Stimulated activated CD4-positive, alpha-beta T cell treated with anti-CD3 and anti-CD28 coated beads, Interleukin-12 subunit alpha, Interleukin-12 subunit beta, amount 100 ng/mL, for 24 hours (primary cell): ENCODE results near the gene CEP83.

ENCODE experiments used
- DNase-seq, 2 experiments: peaks; one replicate each; pipeline ENCODE4 v3.0.0-alpha.2; 2020; ENCODE audit warnings: low read depth in 2 of 2

CEP83 gene

GRCh38 chr12:94305130-94305957 is 154.3 kb downstream of the CEP83 start:
- peak in 1 of 2 experiments; percentile 16 for DNase-seq

DNA sequence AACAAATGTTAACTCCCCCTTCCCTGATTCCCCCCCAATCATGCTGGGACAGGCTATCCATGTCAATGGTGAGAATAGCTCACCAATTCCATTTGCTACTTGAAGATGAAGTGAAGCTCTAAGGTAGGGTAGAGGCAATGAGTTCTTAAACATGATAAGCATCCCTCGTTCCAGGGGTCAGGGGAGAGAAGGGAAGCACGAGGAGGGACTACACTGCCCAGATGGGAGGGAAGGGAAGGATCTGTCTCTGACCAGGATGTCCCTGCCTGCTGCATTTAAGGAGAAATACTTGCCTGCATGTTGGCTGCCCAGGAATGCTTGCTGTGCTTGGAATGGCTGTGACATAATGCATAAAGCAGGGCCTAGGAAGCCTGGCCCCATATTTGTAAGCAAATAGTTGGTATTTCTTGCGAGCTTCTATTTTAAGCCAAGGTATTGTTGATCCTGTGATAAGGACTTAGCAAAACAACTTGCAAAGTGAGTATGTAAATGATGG is 155.1 kb downstream of the CEP83 start:
- no peak for DNase-seq

GRCh38 chr12:94304012-94304411 is 155.7 kb downstream of the CEP83 start:
- no peak for DNase-seq

DNA sequence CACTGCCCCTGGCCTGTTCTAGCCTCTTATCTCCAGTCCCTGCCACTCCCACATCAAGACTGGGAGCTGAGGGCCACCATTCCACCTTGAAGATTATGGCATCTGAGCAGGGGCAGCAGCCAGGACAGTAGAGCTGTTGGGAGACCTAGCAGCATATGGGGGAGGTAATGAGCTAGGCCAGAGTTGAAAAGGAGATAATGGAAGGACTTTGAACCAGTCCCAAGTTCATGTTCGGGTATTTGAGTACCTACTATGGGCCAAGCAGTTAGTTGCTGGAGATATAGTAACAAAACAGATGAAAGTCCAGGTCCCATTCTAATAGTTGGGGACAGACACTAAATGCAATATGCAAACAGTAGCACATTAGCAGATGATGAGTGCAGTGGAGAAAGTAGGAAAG is 159.8 kb downstream of the CEP83 start:
- DNase-seq = no peak

DNA sequence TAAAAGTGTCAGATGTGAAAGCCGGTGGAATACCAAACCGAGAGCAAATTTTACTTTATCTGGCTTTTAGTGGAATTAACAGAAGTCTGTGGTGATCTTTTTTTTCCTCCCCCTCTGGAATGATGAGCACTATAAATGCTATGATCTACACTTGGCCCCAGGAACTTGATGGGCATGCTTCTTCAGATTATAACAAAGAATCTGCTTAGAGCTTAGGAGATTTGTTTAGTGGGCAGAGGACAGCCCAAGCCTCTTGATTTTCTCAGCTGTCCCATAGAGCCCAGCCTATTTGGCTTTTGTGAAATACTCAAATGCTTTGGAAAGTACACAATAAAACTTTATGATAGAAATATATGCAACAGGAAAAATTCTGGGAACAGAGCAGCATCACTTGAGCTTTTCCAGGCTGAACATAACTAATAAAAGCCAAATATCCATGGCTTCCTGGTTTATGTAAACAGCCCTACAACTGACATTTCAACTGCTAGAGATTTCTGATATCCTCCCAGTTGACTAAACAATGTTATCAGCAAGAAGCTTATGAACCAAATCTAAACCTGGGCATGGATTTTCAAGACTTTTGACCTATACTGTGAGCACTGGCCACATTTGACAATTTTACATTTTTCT is 161.7 kb downstream of the CEP83 start:
- DNase-seq = no peak

- no peak for DNase-seq
These were observed 162.5 kb downstream of the CEP83 start for GRCh38 chr12:94297096-94297699.

DNA sequence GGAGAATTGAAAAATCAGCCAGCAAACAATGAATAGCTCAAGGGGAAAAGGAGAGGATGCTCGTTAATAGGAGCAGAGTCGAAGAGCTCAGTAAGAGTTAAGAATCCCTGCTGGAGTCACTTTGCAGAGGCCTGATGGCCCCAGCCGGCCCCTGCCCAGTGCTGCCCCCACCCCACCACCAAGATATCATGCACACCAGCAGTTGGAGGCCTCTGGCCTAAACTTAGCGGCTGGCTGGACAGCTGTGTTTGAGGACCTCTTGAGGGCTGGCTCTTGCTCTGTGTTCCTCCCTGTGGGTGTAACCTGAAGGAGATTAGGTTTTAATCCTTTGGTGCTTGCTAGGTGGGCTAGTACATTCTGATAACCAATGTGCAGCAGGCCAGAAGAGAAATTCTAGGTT is 169.3 kb downstream of the CEP83 start:
- no peak for DNase-seq

GRCh38 chr12:94289461-94290312 is 170.0 kb downstream of the CEP83 start:
- DNase-seq = no peak

DNA sequence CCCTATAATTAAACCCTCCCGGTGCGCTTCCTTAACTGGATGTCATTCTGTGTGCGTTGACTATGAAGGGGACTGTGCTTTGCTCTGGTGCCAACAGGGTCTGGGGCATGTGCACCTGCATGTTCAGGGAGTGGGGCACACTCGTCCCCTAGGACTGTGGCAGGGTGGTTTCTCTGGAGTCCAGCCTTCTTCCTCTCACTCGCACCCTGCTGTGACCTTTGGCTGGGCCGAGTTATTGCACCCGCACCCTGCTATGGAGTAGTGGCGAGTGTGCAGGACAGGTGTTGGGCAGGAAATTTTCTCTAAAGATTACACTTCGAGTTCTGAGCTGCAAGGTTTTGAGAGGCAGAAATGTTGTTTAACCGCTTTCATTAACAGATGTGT is 172.4 kb downstream of the CEP83 start:
- no peak for DNase-seq

GRCh38 chr12:94286583-94287244 is 173.0 kb downstream of the CEP83 start:
- DNase-seq = no peak

GRCh38 chr12:94285943-94286582 is 173.6 kb downstream of the CEP83 start:
- DNase-seq = no peak

- no peak for DNase-seq
These were observed 174.8 kb downstream of the CEP83 start for GRCh38 chr12:94284859-94285258.

DNA sequence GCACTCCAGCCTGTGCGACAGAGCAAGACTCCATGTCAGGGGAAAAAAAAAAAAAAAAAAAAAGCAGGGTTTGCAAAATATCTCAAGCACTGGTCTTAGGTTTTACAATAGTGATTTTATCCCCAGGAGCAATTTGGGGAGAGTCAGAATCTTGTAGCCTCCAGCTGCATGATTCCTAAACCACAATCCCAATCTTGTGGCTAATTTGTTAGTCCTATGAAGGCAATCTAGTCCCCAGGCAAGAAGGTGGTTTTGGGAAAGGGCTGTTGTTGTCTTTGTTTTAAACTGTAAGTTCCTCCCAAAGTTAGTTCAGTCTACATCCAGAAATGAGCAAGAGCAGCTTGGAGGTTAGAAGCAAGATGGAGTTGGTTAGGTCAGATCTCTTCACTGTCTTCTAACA is 175.6 kb downstream of the CEP83 start:
- DNase-seq = no peak

- DNase-seq = no peak
These were observed 177.0 kb downstream of the CEP83 start for GRCh38 chr12:94282675-94283074.

DNA sequence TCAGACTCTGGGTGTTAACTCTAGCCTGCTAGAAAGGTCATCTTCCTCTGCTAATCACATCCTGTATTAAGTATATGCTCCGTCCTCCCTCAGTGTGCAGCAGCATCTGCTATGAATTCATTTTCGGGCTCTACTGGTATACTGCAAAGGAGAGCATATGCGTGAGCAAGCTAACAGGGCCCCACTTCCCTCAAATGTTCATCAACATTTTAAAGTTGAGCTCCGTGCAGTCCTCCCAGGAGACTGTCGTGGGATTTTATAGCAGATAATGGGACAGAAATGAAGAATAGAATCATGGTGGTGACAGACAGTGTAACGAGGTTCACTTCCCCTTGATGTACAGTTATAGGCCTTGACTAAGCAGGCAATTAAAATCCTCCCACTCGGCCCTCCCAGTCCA is 179.6 kb downstream of the CEP83 start:
- DNase-seq = no peak

GRCh38 chr12:94277426-94278000 is 182.2 kb downstream of the CEP83 start:
- DNase-seq = no peak

DNA sequence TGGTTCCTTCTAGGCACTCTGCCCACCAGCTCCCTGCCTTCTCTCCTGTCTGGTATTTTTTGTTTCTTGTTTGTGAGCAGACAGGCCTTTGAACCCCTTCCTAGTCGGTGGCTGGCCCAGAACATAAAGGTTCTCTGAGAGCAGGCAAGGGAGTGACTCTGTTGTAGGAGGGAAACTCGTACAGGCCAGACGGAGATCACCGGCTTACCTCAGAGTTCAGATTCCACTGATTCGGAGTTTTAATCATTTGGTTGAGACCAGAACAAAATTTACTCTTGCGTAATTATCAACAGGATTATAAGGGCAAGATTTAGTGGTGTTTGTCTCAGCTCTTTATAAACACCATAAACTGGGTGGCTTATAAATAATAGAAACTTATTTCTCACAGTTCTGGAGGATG is 182.9 kb downstream of the CEP83 start:
- no peak for DNase-seq

DNA sequence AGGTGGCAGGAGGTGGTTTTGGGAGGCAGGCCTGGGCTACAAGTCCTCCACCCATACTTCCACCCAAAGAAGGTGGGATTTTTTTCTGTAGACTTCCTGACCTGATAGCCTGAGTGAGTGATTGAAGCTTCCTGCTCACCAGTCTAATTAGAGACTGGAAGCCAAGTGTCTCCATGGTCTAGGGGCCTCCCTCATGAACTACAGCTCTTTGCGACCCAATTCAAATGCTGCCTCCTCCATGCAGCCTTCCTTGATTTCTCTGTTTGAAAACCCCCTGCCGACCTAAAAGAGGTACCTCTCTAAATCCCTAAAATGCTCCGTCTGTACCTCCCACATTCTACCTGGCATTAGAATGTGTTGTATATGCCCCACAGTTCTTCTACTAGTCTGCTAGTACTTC is 186.4 kb downstream of the CEP83 start:
- DNase-seq = no peak

- DNase-seq = no peak
These were observed 187.4 kb downstream of the CEP83 start for GRCh38 chr12:94272280-94272679.

- DNase-seq = no peak
These were observed 188.3 kb downstream of the CEP83 start for GRCh38 chr12:94271351-94271750.
